KMS-11 (cell line): ENCODE results near the gene L1TD1.
A peak's percentile ranks its signal among the peaks of the same experiment; 100 is the strongest.

Source experiments
- H2AFZ ChIP-seq: fragments of 200-600 bp; sonication (generic); 2 replicates; pipeline ENCODE4 v1.6.1; 2016; ENCODE audit warnings: antibody characterized with exemption, mixed run types, low read depth
- H3K27ac ChIP-seq: fragments of 200-600 bp; sonication (generic); 2 replicates; pipeline ENCODE4 v1.6.1; 2016; ENCODE audit warnings: mild to moderate bottlenecking, mixed run types
- H3K27me3 ChIP-seq: fragments of 200-600 bp; sonication (generic); 2 replicates; pipeline ENCODE4 v1.6.1; 2017; ENCODE audit warnings: mild to moderate bottlenecking, low read depth, mixed run types, moderate library complexity; ENCODE audit not compliant: insufficient read depth
- H3K36me3 ChIP-seq: fragments of 200-600 bp; sonication (generic); 2 replicates; pipeline ENCODE4 v1.6.1; 2017; ENCODE audit warnings: mild to moderate bottlenecking, mixed run types; ENCODE audit not compliant: insufficient read depth
- H3K4me1 ChIP-seq: fragments of 200-600 bp; sonication (generic); 2 replicates; pipeline ENCODE4 v1.6.1; 2016; ENCODE audit warnings: mild to moderate bottlenecking, low read depth, mixed run types; ENCODE audit not compliant: poor library complexity, severe bottlenecking
- H3K4me2 ChIP-seq: fragments of 200-600 bp; sonication (generic); 2 replicates; pipeline ENCODE4 v1.7.0; 2016; ENCODE audit warnings: mild to moderate bottlenecking, mixed run types
- H3K4me3 ChIP-seq: fragments of 200-600 bp; sonication (generic); IDR thresholded peaks from 2 replicates; pipeline ENCODE4 v1.6.1; 2017; ENCODE audit warnings: low read depth, low read length, mixed read lengths; ENCODE audit not compliant: insufficient read depth
- H3K79me2 ChIP-seq: fragments of 200-600 bp; sonication (generic); 2 replicates; pipeline ENCODE4 v1.6.1; 2016; ENCODE audit warnings: low read depth, mixed run types; ENCODE audit not compliant: insufficient read depth
- H3K9ac ChIP-seq: fragments of 200-600 bp; sonication (generic); 2 replicates; pipeline ENCODE4 v1.6.1; 2016; ENCODE audit warnings: mild to moderate bottlenecking, mixed run types
- H4K20me1 ChIP-seq: fragments of 200-600 bp; sonication (generic); 2 replicates; pipeline ENCODE4 v1.6.1; 2016; ENCODE audit warnings: mild to moderate bottlenecking, mixed run types; ENCODE audit not compliant: insufficient read depth
- TF ChIP-seq, protein P1 (sequence below): fragments of 200-600 bp; sonication (generic); conservative IDR thresholded peaks from 2 replicates; pipeline ENCODE4 v1.6.1; 2017; ENCODE audit warnings: low read depth, mild to moderate bottlenecking, antibody characterized with exemption, low read length, moderate library complexity, mixed read lengths

The L1TD1 gene

DNA sequence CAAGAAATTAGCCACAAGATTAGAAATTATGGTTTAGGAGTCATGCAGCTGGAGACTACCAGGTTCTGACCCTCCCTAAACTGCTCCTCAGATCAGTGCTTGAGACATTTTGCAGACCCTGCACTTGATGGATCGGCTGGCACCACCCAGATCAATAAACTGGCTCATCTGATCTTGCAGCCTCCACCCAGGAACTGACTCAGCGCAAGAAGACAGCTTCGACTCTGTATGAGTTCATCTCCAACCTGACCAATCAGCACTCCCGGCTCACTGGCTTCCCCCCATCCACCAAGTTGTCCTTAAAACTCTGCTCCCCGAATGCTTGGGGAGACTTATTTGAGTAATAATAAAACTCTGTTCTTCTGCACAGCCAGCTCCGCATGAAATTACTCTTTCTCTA is 40.0 kb downstream of the L1TD1 start:
- H3K9ac ChIP-seq = no peak overlapping the region
- no peaks in the 10 kb centered on the region for H3K79me2 ChIP-seq
- no peaks in the 10 kb centered on the region for H3K27me3 ChIP-seq
- H2AFZ ChIP-seq = no peak overlapping the region
- H4K20me1 ChIP-seq = no peaks in the 10 kb centered on the region
- no peak overlapping the region for H3K27ac ChIP-seq
- no peaks in the 10 kb centered on the region for H3K36me3 ChIP-seq
- no peak overlapping the region for H3K4me3 ChIP-seq
- no peak overlapping the region for H3K4me2 ChIP-seq
- TF ChIP-seq, protein P1, sequence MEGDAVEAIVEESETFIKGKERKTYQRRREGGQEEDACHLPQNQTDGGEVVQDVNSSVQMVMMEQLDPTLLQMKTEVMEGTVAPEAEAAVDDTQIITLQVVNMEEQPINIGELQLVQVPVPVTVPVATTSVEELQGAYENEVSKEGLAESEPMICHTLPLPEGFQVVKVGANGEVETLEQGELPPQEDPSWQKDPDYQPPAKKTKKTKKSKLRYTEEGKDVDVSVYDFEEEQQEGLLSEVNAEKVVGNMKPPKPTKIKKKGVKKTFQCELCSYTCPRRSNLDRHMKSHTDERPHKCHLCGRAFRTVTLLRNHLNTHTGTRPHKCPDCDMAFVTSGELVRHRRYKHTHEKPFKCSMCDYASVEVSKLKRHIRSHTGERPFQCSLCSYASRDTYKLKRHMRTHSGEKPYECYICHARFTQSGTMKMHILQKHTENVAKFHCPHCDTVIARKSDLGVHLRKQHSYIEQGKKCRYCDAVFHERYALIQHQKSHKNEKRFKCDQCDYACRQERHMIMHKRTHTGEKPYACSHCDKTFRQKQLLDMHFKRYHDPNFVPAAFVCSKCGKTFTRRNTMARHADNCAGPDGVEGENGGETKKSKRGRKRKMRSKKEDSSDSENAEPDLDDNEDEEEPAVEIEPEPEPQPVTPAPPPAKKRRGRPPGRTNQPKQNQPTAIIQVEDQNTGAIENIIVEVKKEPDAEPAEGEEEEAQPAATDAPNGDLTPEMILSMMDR = no peak
- peaks cover 54% of the 10 kb centered on the region for H3K4me1 ChIP-seq

DNA sequence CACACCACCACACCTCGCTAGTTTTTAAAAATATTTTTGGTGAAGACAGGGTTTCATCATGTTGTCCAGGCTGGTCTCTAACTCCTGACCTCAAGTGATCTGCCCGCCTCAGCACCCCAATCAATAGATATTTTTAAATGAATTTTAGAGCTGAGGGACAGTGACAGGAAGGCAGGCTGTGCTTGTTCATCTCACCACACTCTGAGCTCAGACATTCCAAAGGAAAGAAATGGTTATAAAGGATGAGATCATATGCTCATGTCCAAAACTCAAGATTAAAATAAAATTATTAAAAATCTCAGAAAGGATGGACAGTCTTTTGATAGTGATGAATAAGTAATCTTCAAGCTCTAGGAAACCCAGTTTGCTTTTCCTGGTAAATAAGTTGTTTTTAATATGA is 40.9 kb downstream of the L1TD1 start:
- H3K79me2 ChIP-seq = no peaks in the 10 kb centered on the region
- no peaks in the 10 kb centered on the region for H4K20me1 ChIP-seq
- no peak overlapping the region for H3K4me2 ChIP-seq
- H3K4me1 ChIP-seq = peaks cover 54% of the 10 kb centered on the region
- H3K27ac ChIP-seq = no peak overlapping the region
- no peaks in the 10 kb centered on the region for H3K36me3 ChIP-seq
- TF ChIP-seq, protein P1 = no peak
- H3K27me3 ChIP-seq = no peaks in the 10 kb centered on the region
- no peak overlapping the region for H3K9ac ChIP-seq
- no peak overlapping the region for H3K4me3 ChIP-seq
- no peak overlapping the region for H2AFZ ChIP-seq

DNA sequence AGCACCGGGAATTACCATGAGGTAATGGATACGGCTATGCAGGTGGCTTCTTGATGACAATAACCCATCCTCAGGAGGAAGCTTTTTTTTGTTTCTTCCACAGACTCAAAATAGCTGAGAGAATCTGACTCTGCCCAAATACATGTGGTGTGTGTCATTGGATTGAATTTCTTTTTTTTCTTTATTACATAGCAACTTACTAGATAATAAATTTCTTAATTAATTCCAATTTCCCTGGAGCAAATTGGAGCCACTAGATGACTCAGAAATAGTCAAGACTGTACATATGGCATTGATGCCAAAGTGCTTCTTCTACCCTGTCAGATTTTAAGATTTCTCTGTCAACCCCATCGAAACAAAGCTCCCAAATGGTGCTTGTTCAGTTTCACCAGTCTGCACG is 42.7 kb downstream of the L1TD1 start:
- TF ChIP-seq, protein P1 = no peak

DNA sequence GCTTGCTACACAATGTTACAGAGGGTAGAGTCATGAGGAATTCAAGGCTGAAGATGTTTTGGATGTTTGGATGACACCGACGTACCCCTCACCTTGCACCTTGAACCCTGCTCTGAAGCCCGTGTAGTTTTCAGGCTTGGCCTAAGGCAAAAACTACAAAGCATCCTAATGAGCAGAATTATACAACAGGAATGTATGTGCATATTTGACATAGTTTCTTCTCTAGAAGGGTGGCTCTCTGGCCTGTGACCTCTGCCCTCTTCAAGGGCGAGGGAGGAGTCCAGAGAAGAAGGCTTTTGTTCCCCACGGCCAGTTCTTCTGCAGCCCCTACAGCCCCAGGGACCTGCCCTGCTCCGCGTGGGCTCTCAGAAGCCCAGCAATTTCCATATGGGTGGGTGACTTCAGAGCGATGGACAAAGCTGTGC is 43.3 kb downstream of the L1TD1 start:
- H3K27ac ChIP-seq = peak overlapping the region; percentile 86
- peak overlapping the region; percentile 19; the same call in 1 of the 2 replicates for H2AFZ ChIP-seq
- TF ChIP-seq, protein P1 = no peak
- no peak overlapping the region for H3K4me3 ChIP-seq
- no peaks in the 10 kb centered on the region for H4K20me1 ChIP-seq
- H3K9ac ChIP-seq = peak overlapping the region; percentile 66; the same call in 1 of the 2 replicates
- no peaks in the 10 kb centered on the region for H3K27me3 ChIP-seq
- no peaks in the 10 kb centered on the region for H3K36me3 ChIP-seq
- H3K79me2 ChIP-seq = no peaks in the 10 kb centered on the region
- peaks cover 59% of the 10 kb centered on the region for H3K4me1 ChIP-seq
- H3K4me2 ChIP-seq = peak overlapping the region; percentile 66

More for the DNA sequence above, 42.7 kb downstream of the L1TD1 start:
- H3K79me2 ChIP-seq = no peaks in the 10 kb centered on the region
- peak overlapping the region; percentile 66 for H3K4me2 ChIP-seq
- H3K27me3 ChIP-seq = no peaks in the 10 kb centered on the region
- H3K27ac ChIP-seq = peak overlapping the region; percentile 86
- H2AFZ ChIP-seq = peak overlapping the region; percentile 19; the same call in 1 of the 2 replicates
- H3K4me3 ChIP-seq = no peak overlapping the region
- peak overlapping the region; percentile 66; the same call in 1 of the 2 replicates for H3K9ac ChIP-seq
- no peaks in the 10 kb centered on the region for H4K20me1 ChIP-seq
- H3K4me1 ChIP-seq = peaks cover 59% of the 10 kb centered on the region
- no peaks in the 10 kb centered on the region for H3K36me3 ChIP-seq
